D341Med (cell line): ENCODE data around the gene WDFY2.

Experiments used
- DNase-seq: peaks from one replicate; pipeline ENCODE4 v3.0.0; 2012; ENCODE audit warnings: low spot score

The WDFY2 gene

GRCh38 chr13:51740698-51741097 lies 156.4 kb downstream of the WDFY2 start:
- DNase-seq, result no peak

- no peak for DNase-seq
Measured at GRCh38 chr13:51742031-51742430, 157.8 kb downstream of the WDFY2 start.

GRCh38 chr13:51742611-51743010 lies 158.3 kb downstream of the WDFY2 start:
- no peak for DNase-seq

- DNase-seq, result no peak
Measured at GRCh38 chr13:51745243-51745642, 161.0 kb downstream of the WDFY2 start.

- no peak for DNase-seq
Measured at GRCh38 chr13:51746802-51747201, 162.5 kb downstream of the WDFY2 start.

GRCh38 chr13:51747438-51748434 lies 163.5 kb downstream of the WDFY2 start:
- DNase-seq, result no peak

GRCh38 chr13:51756651-51757050 lies 172.4 kb downstream of the WDFY2 start:
- no peak for DNase-seq

- no peak for DNase-seq
Measured at GRCh38 chr13:51758691-51759090, 174.4 kb downstream of the WDFY2 start.

- no peak for DNase-seq
Measured at GRCh38 chr13:51759240-51759639, 175.0 kb downstream of the WDFY2 start.

GRCh38 chr13:51760592-51760991 lies 176.3 kb downstream of the WDFY2 start:
- no peak for DNase-seq

- DNase-seq, result no peak
Measured at GRCh38 chr13:51761643-51762350, 177.5 kb downstream of the WDFY2 start.

- DNase-seq, result no peak
Measured at GRCh38 chr13:51763486-51763885, 179.2 kb downstream of the WDFY2 start.

GRCh38 chr13:51764184-51765141 lies 180.2 kb downstream of the WDFY2 start:
- no peak for DNase-seq

- DNase-seq, result no peak
Measured at GRCh38 chr13:51765142-51765515, 180.9 kb downstream of the WDFY2 start.

- no peak for DNase-seq
Measured at GRCh38 chr13:51767100-51767499, 182.8 kb downstream of the WDFY2 start.

GRCh38 chr13:51768378-51768921 lies 184.2 kb downstream of the WDFY2 start:
- DNase-seq, result no peak

- DNase-seq, result no peak
Measured at GRCh38 chr13:51768976-51769375, 184.7 kb downstream of the WDFY2 start.

- DNase-seq, result no peak
Measured at GRCh38 chr13:51769455-51770127, 185.3 kb downstream of the WDFY2 start.

- DNase-seq, result no peak
Measured at GRCh38 chr13:51770160-51770559, 185.9 kb downstream of the WDFY2 start.

- DNase-seq, result no peak
Measured at GRCh38 chr13:51770681-51771417, 186.6 kb downstream of the WDFY2 start.
